ENCODE measurements around the gene KCNQ5.
"Not testable (repeated sequence)": the region's sequence is repeated elsewhere in the genome, so short reads cannot be mapped to it uniquely, and the experiment has no call there.

KCNQ5 gene

GRCh38 chr6:72968704-72969103, 346.8 kb downstream of the KCNQ5 start:
- peak; percentile 95 for DNase-seq (ENCODE audit: low read depth)
- no peak overlapping the region for H3K4me3 ChIP-seq (ENCODE audit: low read length)
- TF ChIP-seq CTCF (IDR thresholded peaks at IDR 0.05; ENCODE audit: insufficient read depth, low read depth, low read length, missing control alignments) = no peak

GRCh38 chr6:72969666-72970065, 347.8 kb downstream of the KCNQ5 start:
- TF ChIP-seq CTCF (IDR thresholded peaks at IDR 0.05; ENCODE audit: insufficient read depth, low read depth, low read length, missing control alignments) = no peak
- DNase-seq (ENCODE audit: low read depth) = no peak
- no peak overlapping the region for H3K4me3 ChIP-seq (ENCODE audit: low read length)

- TF ChIP-seq CTCF (IDR thresholded peaks at IDR 0.05; ENCODE audit: insufficient read depth, low read depth, low read length, missing control alignments) = no peak
- DNase-seq (ENCODE audit: low read depth) = no peak
- H3K4me3 ChIP-seq (ENCODE audit: low read length) = no peak overlapping the region
Measured at GRCh38 chr6:72972579-72972978, 350.7 kb downstream of the KCNQ5 start.

GRCh38 chr6:72974276-72974675, 352.4 kb downstream of the KCNQ5 start:
- H3K4me3 ChIP-seq (ENCODE audit: low read length) = no peak overlapping the region
- no peak for TF ChIP-seq CTCF (IDR thresholded peaks at IDR 0.05; ENCODE audit: insufficient read depth, low read depth, low read length, missing control alignments)
- DNase-seq (ENCODE audit: low read depth) = no peak

- TF ChIP-seq CTCF (IDR thresholded peaks at IDR 0.05; ENCODE audit: insufficient read depth, low read depth, low read length, missing control alignments) = no peak
- no peak overlapping the region for H3K4me3 ChIP-seq (ENCODE audit: low read length)
- no peak for DNase-seq (ENCODE audit: low read depth)
Measured at GRCh38 chr6:72975352-72975752, 353.5 kb downstream of the KCNQ5 start.

- no peak for DNase-seq (ENCODE audit: low read depth)
- TF ChIP-seq CTCF (IDR thresholded peaks at IDR 0.05; ENCODE audit: insufficient read depth, low read depth, low read length, missing control alignments) = no peak
- H3K4me3 ChIP-seq (ENCODE audit: low read length) = no peak overlapping the region
Measured at GRCh38 chr6:72976484-72976883, 354.6 kb downstream of the KCNQ5 start.

- DNase-seq (ENCODE audit: low read depth) = peak; percentile 58
- no peak overlapping the region for H3K4me3 ChIP-seq (ENCODE audit: low read length)
- no peak for TF ChIP-seq CTCF (IDR thresholded peaks at IDR 0.05; ENCODE audit: insufficient read depth, low read depth, low read length, missing control alignments)
Measured at GRCh38 chr6:72977114-72977513, 355.2 kb downstream of the KCNQ5 start.

- not testable (repeated sequence) for H3K4me3 ChIP-seq (ENCODE audit: low read length); DNase-seq (ENCODE audit: low read depth)
Measured at GRCh38 chr6:72978808-72979207, 356.9 kb downstream of the KCNQ5 start.

- DNase-seq (ENCODE audit: low read depth); H3K4me3 ChIP-seq (ENCODE audit: low read length): not testable (repeated sequence)
Measured at GRCh38 chr6:72984189-72984831, 362.4 kb downstream of the KCNQ5 start.

Data from epithelial cell of esophagus (primary cell).